GM18505 (cell line): ENCODE results near the gene S100A7A.

ENCODE experiments used
- ATAC-seq: cut with Tn5 transposase; IDR thresholded peaks from one replicate; pipeline ENCODE4 v1.9.1; 2021; ENCODE audit not compliant: unreplicated experiment
- POLR2A ChIP-seq: IDR thresholded peaks from 4 replicates; pipeline ENCODE4 v1.6.1; 2011; ENCODE audit warnings: borderline replicate concordance; ENCODE audit not compliant: insufficient read depth, insufficient read length; ENCODE audit errors: extremely low read depth

Gene S100A7A

DNA sequence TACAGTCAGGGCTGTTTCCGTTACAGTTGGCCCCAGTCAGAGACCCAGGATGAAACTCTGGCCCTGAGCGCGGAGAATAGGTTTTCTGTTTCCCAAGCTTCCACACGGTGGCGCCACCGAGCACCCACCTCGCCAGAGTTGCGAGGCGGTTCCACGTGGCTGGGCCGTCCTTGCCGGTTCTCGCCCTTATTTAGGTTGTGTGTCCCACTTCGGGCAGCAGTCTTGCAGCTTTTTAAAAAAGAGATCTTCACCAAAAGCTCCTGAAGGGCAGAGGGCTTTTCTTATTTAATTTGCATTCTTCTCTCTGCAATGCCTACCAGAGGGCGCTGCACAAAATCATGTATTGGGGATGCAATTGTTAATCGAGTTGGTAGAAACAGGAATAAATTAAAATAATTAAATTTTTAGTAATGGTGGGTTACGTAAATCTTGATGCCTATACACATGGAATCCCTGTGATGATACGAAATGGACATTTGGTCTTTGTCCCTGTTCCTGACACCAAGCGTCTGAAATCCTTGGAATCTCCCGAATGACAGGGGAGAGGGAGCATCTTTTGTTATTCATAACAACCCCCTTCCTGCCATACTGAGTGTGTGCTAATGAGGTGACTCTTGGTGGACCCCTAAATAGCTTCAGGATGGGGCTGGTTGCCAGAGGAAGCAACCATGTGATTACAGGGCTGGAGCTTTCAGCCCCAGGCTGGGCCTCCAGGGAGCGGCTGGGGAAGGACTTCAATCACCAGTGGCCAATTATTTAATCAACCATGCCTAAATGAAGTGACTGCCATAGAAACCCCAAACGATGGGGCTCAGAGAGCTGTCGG is 49.7 kb downstream of the S100A7A start:
- ATAC-seq: no peak
- TF ChIP-seq POLR2A: no peak

DNA sequence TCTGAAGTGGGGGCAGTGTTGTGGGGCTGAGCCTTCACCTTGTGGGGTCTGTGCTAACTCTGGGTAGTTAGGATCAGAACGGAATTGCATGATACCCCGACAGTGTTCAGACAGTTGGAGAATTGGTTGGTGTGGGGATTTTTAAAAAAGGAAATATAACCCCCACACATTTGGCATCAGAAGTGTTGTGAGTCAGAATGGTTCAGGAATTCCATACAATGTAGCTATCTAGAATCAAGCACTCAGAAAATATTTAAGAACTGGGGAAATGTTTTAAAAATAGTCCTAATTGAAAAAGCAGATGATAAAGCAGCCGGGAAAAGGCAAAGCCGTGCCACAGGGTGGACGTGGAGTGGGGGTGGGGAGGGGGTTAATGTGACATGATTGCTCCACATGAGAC is 50.6 kb downstream of the S100A7A start:
- ATAC-seq: no peak
- no peak for TF ChIP-seq POLR2A

DNA sequence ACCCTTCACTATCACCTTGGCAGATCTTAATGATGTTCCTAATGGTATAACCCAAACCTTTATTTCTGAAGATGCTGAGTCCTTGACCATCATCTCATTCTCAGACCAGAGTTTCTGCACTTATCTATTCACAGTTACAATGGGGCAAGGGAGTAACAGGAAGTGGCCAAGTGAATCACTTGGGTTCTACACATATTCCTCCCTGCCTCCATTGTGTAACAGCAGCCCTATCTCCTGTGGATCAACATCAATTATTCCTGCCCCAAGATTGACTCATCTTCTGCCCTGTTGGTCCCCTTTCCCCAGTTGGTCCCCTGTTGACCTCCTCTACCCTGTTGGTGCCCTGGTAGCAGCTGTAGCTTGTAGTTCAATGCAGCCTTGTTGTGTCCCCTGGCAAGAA is 54.4 kb downstream of the S100A7A start:
- TF ChIP-seq POLR2A: no peak
- ATAC-seq: no peak
